Suppressor macrophage treated with lipopolysaccharide for 1 hour (primary cell): ENCODE measurements around the gene HLA-DQA2.
"Not testable (repeated sequence)": the region's sequence is repeated elsewhere in the genome, so short reads cannot be mapped to it uniquely, and the experiment has no call there.

Experiments used
- DNase-seq, 3 donors: peaks; one replicate each; pipeline ENCODE4 v3.0.0-alpha.2; 2020 to 2022

The HLA-DQA2 gene

GRCh38 chr6:32741031-32741960 is at the start of gene HLA-DQA2:
Gene HLA-DQA2 (plus strand): TSS chr6:32741391. CDS start chr6:32741444, 53 bp downstream.
- DNase-seq, result peak in 2 of 3 donors; percentile 40 to 58

DNA sequence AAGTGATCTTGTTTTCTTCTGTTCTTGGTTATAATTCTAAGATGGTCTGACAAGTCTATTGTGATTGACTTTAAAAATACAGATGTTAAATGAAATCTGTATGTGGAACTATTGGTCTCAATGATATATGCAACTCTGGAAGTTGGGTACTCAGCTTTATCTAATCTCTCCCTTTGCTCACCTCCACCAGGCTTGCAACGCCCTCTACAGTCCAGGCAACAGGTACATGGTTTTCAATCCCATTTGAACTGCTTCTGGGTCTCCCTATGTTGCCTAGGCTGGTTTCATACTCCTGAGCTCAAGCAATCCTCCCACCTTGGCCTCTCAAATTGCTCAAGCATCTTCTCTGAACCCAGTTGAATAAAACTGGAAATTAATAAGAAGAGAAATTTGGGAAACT is 49.2 kb upstream of the HLA-DQA2 start:
- DNase-seq, result peak in 2 of 3 donors; percentile 67 to 73

GRCh38 chr6:32697031-32697430 is 44.2 kb upstream of the HLA-DQA2 start:
- DNase-seq, result peak in 1 of 3 donors; percentile 45

- peak; percentile 67 to 78 (median 68) for DNase-seq
Observed at GRCh38 chr6:32700391-32701040, 40.7 kb upstream of the HLA-DQA2 start.

DNA sequence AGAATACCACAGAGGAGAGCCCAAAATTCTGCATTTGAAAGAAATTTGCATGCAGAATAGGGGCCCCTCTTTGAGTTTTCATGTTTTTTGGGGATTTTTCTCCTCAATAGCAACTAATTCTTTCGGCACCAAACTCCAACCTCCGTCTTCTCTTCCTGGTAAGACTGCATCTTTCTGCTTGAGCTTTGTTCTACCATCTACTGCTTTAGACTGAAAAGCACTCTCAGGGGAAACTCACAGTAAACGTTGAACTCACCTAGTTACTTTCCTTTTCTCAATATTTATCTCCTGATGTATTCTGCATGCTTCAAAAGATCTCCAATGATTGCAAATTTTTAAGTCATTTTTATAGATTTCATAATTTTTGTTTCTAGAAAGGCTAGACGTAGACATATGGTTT is 37.8 kb upstream of the HLA-DQA2 start:
- DNase-seq, result no peak

DNA sequence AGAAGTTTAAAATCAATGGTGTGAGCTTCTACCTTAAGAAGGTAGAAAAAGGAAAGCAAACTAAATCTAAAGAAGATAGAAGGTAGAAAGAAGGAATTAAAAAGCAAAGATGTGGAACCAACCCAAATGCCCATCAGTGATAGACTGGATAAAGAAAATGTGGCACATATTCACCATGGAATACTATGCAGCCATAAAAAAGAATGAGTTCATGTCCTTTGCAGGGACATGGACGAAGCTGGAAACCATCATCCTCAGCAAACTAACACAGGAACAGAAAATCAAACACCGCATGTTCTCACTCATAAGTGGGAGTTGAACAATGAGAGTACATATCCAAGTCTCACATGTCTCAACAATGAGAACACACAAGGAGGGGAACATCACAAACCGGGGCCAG is 36.0 kb upstream of the HLA-DQA2 start:
- DNase-seq, result not testable (repeated sequence)

- DNase-seq, result no peak
Observed at GRCh38 chr6:32709625-32710024, 31.6 kb upstream of the HLA-DQA2 start.

GRCh38 chr6:32713241-32713640 is 27.9 kb upstream of the HLA-DQA2 start:
- DNase-seq, result peak; percentile 37 to 61 (median 41)

GRCh38 chr6:32716396-32716795 is 24.8 kb upstream of the HLA-DQA2 start:
- DNase-seq, result no peak

DNA sequence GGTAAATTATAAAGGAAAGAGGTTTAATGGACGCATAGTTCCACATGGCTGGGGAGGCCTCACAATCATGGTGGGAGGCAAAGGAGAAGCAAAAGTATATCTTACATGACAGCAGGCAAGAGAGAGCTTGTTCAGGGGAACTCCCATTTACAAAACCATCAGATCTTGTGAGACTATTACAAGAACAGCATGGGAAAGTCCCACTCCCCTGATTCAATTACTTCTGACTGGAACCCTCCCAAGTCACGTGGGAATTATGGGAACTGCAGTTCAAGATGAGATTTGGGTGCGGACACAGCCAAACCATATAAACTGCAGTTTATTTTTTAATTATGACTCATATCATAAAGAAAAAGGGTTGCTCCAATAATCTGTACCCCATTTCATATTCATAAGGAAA is 22.3 kb upstream of the HLA-DQA2 start:
- peak; percentile 84 to 91 (median 86) for DNase-seq

DNA sequence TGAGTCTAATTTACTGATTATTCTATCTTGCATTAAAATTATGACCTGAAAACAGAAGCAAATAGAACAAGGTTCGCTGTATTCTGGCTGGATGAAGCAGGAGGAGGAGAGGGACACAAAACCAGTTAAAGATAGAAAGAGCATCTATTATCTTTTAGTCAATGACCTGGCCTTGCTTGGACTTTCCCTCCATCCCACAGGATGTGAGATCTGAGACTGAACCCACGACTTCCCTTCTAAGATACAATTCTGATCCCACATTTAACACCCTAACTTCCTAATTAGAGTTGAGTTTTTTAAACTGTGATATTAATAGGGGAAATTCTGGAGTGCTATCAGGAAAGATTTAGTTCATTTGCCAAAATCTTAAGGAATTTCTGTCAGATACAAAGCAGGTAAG is 3.1 kb upstream of the HLA-DQA2 start:
- peak; percentile 19 to 59 (median 25) for DNase-seq

DNA sequence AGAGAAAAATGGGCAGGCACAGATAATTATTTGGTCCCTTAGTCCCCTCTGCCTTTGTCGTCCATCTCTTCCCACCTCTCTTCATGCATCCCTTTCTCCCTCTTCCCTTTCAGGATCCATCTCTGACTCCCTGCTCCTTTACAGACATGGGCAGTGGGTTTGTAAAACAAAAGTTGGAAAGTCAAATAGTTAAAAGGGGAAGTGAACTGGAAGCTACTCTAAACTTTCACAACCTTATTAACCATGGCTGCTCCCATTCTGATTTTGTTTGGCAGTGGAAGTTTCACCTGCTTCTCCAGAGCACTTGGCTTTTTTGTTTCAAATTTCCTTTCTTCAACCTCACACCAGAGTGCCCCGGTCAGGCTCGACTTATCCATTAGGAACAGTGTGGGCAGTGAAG is 1.2 kb downstream of the HLA-DQA2 start:
- DNase-seq, result no peak

GRCh38 chr6:32744776-32745175 is 3.6 kb downstream of the HLA-DQA2 start:
- no peak for DNase-seq

- DNase-seq, result peak in 1 of 3 donors; percentile 52
Observed at GRCh38 chr6:32745649-32746048, 4.5 kb downstream of the HLA-DQA2 start.

- DNase-seq, result no peak
Observed at GRCh38 chr6:32752580-32752979, 11.4 kb downstream of the HLA-DQA2 start.

DNA sequence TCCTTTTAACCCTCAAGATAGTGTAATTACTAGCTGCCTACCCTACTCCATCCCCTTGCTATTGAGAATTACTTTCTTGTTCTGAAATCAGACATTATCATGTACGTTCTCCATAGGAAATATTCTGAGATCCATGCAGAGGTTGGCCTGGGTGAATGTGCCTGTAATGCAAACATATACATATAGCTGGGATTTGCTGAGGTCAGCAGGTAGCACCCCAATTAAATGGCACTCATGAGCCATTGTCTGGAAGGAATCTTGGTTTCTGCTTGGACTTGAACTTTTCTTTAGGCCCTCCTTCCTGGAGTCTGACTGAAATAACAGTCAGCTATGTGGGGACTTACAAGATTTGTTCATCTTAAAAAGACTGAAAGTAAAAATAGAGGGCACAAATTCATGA is 18.5 kb downstream of the HLA-DQA2 start:
- no peak for DNase-seq

DNA sequence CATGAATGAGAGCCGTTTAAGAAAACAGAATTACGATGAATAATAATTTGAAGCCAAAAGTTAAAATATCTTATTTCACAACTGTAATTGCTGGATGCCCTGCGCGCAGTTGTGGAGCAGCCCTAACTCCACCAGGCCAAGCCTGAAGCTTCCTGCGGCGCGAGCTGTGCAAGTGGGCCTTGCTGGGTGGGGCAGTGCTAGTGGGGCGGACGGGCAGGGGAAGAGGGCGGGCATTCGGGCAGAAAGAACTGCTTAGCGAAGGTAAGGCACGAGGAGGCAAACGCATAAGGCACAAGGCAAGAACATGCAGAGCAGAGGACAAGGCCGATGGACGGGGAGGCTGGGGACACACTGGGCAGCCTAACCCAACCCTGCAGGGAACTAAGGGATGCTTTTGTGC is 19.9 kb downstream of the HLA-DQA2 start:
- peak in 1 of 3 donors; percentile 10 for DNase-seq

- no peak for DNase-seq
Observed at GRCh38 chr6:32761548-32761947, 20.4 kb downstream of the HLA-DQA2 start.

DNA sequence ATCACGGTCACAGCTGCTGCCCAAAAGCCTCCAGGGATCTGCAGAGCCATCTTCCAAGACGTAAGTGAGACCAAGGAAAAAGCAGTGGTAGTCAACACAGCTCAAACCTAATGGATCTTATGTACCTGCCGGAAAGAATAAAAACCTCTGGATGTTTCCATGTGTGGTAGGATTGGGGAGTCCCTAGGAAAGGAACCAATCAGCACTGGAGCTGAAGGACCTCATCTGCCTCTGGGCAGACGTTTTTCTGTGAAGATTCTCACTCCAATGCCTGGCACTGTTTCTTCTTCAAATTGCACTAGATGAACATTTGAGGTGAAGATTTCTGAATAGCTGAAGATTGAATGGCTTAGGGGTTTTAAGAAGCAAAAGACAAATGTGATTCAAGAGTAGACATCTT is 22.2 kb downstream of the HLA-DQA2 start, which contains the start of gene HLA-DQB2:
TSS of gene HLA-DQB2 (minus strand) at position 112 of the 400 bp plus-strand sequence. CDS start at position 50, 62 bp downstream.
- no peak for DNase-seq

GRCh38 chr6:32764048-32764447 is 22.9 kb downstream of the HLA-DQA2 start:
- DNase-seq, result peak; percentile 14 to 33 (median 22)

GRCh38 chr6:32772656-32773055 is 31.5 kb downstream of the HLA-DQA2 start:
- DNase-seq, result no peak

- DNase-seq, result peak; percentile 59 to 68 (median 62)
Observed at GRCh38 chr6:32774426-32774825, 33.2 kb downstream of the HLA-DQA2 start.

GRCh38 chr6:32775071-32775470 is 33.9 kb downstream of the HLA-DQA2 start:
- no peak for DNase-seq

DNA sequence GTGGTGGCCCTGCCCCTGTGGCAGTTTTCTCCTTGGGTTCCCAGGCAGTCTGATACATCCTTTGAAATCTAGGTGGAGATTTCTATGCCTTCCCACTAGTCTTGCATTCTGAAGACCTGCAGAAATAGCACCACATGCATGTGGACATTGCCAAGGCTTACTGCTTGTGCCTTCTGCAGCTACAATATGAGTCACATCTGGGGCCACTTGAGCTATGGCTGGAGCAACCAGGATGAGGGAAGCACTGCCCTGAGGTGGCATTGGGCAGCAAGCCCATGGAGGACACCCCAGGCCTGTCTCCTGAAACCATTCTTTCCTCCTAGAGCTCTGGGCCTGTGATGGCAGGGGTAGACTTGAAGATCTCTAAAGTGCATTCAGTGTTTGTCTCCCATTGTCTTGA is 37.8 kb downstream of the HLA-DQA2 start:
- no peak for DNase-seq
